Measurements from ENCODE around the gene CFAP68.

- TF ChIP-seq CTCF (conservative IDR thresholded peaks at IDR 0.05; ENCODE audit: low read depth in 2 of 2) (no peak), REST (IDR thresholded peaks at IDR 0.05; ENCODE audit: unreplicated experiment) (no peak), POLR2AphosphoS5 (IDR thresholded peaks at IDR 0.05; ENCODE audit: low read depth) (no peak), STAT1 (IDR thresholded peaks at IDR 0.05; ENCODE audit: unreplicated experiment) (no peak), JUNB (IDR thresholded peaks at IDR 0.05; ENCODE audit: unreplicated experiment) (no peak), EZH2 (IDR thresholded peaks at IDR 0.05; ENCODE audit: low read depth, unreplicated experiment) (no peak), CREB1 (CRISPR knock-in tag; IDR thresholded peaks at IDR 0.05; ENCODE audit: low read depth) (no peak), EZH2phosphoT487 (IDR thresholded peaks at IDR 0.05; ENCODE audit: unreplicated experiment) (no peak), ZNF331 (CRISPR knock-in tag; IDR thresholded peaks at IDR 0.05; ENCODE audit: low read depth) (no peak)
Observed at GRCh38 chr11:111909378-111909777, 30.0 kb downstream of the CFAP68 start.

All from GM23338 (cell line).